Natural killer cell (primary cell): ENCODE data around the gene EXOC6B. TPM values are rescaled to one million over a fixed set of nuclear protein-coding genes. Genes with fewer than 3 reads are reported as not detected.
A peak's percentile ranks its signal among the peaks of the same experiment; 100 is the strongest.

Source experiments
- ATAC-seq, 3 donors: fragments of 150-1000 bp in 2 of 3; fragments of 200-7000 bp in 1 of 3; cut with Tn5 transposase; 1 replicate in 1 of 3; 2 replicates in 2 of 3; pipeline ENCODE4 v1.10.0; 2021; ENCODE audit warnings: mild to moderate bottlenecking in 2 of 3, moderate library complexity in 2 of 3
- DNase-seq, 2 donors: peaks; one replicate each; pipeline versions ENCODE4 v3.0.0 to v3.0.0-alpha.2; 2013 to 2021; ENCODE audit warnings: mixed read lengths in 1 of 2
- H3K27ac ChIP-seq: one replicate; pipeline ENCODE4 v1.5.1; 2013; ENCODE audit warnings: mild to moderate bottlenecking, low read length
- H3K27me3 ChIP-seq: one replicate; pipeline ENCODE4 v1.6.1; 2013; ENCODE audit warnings: low read length; ENCODE audit not compliant: control insufficient read depth, insufficient read depth
- H3K36me3 ChIP-seq: one replicate; pipeline ENCODE4 v1.6.1; 2013; ENCODE audit warnings: low read length; ENCODE audit not compliant: control insufficient read depth, insufficient read depth
- H3K4me1 ChIP-seq: one replicate; pipeline ENCODE4 v1.6.1; 2013; ENCODE audit warnings: low read length; ENCODE audit not compliant: control insufficient read depth, insufficient read depth
- H3K4me3 ChIP-seq: one replicate; pipeline ENCODE4 v1.5.1; 2013; ENCODE audit warnings: low read length
- H3K9me3 ChIP-seq: one replicate; pipeline ENCODE4 v1.6.1; 2013; ENCODE audit warnings: low read length; ENCODE audit not compliant: control insufficient read depth, insufficient read depth
- H3K27ac Mint-ChIP-seq, 2 donors: one replicate each; pipeline ENCODE4 v1.8.0; 2022; ENCODE audit warnings: mild to moderate bottlenecking in 2 of 2, mixed read lengths in 2 of 2, moderate library complexity in 1 of 2
- H3K27me3 Mint-ChIP-seq, 2 donors: one replicate each; pipeline ENCODE4 v1.8.0; 2022; ENCODE audit warnings: low read depth in 2 of 2, mixed read lengths in 2 of 2
- H3K36me3 Mint-ChIP-seq: one replicate; pipeline ENCODE4 v1.8.0; 2022; ENCODE audit warnings: mixed read lengths
- H3K4me1 Mint-ChIP-seq, 2 donors: one replicate each; pipeline ENCODE4 v1.8.0; 2022; ENCODE audit warnings: mixed read lengths in 2 of 2
- H3K4me3 Mint-ChIP-seq: one replicate; pipeline ENCODE4 v1.8.0; 2022; ENCODE audit warnings: mild to moderate bottlenecking, moderate library complexity, mixed read lengths
- H3K9me3 Mint-ChIP-seq, 2 donors: one replicate each; pipeline ENCODE4 v1.8.0; 2022; ENCODE audit warnings: mixed read lengths in 2 of 2
- whole genome bisulfite sequencing: methylation state at CpG from one replicate; pipeline ENCODE4 v1.1.7; 2013; ENCODE audit warnings: missing lambda C conversion rate; ENCODE audit not compliant: insufficient coverage; 5-methylcytosine and 5-hydroxymethylcytosine counted together
- intact Hi-C: fragments of 100-400 bp; cut with micrococcal nuclease; formaldehyde crosslinking; loops from one replicate; pipeline ENCODE4 v1.14.2; 2022
- total RNA-seq, 4 donors: library from RNA; stranded (reverse); fragments of 120-200 nt in 1 of 4; gene quantifications; one replicate each; pipeline versions ENCODE4 v1.2.3 to v1.2.4, GENCODE V29; 2013 to 2022
- TF ChIP-seq, protein P1 (sequence below): fragments of 200-600 bp; IDR thresholded peaks from one replicate; pipeline ENCODE4 v1.8.0; 2022; ENCODE audit warnings: antibody characterized with exemption

Gene EXOC6B
- total RNA-seq, 3 donors from 2014 or later (not counting 1 experiment from before 2014, with no cell fraction given): 16.6 to 17.2 (median 17.1) TPM

GRCh38 chr2:72826156-72826477 lies 284 bp upstream of the EXOC6B start:
- TF ChIP-seq, protein P1, sequence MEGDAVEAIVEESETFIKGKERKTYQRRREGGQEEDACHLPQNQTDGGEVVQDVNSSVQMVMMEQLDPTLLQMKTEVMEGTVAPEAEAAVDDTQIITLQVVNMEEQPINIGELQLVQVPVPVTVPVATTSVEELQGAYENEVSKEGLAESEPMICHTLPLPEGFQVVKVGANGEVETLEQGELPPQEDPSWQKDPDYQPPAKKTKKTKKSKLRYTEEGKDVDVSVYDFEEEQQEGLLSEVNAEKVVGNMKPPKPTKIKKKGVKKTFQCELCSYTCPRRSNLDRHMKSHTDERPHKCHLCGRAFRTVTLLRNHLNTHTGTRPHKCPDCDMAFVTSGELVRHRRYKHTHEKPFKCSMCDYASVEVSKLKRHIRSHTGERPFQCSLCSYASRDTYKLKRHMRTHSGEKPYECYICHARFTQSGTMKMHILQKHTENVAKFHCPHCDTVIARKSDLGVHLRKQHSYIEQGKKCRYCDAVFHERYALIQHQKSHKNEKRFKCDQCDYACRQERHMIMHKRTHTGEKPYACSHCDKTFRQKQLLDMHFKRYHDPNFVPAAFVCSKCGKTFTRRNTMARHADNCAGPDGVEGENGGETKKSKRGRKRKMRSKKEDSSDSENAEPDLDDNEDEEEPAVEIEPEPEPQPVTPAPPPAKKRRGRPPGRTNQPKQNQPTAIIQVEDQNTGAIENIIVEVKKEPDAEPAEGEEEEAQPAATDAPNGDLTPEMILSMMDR: no peak
- H3K4me3 Mint-ChIP-seq: peak overlapping the region; percentile 95
- Histone ChIP-seq H3K4me1 (peaks cover 17% of the 10 kb centered on the region), H3K9me3 (no peaks in the 10 kb centered on the region), H3K36me3 (no peaks in the 10 kb centered on the region), H3K4me3 (peak overlapping the region; percentile 94), H3K27me3 (no peaks in the 10 kb centered on the region), H3K27ac (no peak overlapping the region)
- H3K36me3 Mint-ChIP-seq: no peaks in the 10 kb centered on the region
- intact Hi-C loops: no loop called here
- peak overlapping the region; percentile 41 to 96 for H3K27ac Mint-ChIP-seq
- WGBS: 71% methylated on average over 10 of the region's 10 CpGs
- DNase-seq (no peak), ATAC-seq (no peak)
- peaks cover 0 to 14% of the 10 kb centered on the region in 2 donors for H3K27me3 Mint-ChIP-seq
- no peaks in the 10 kb centered on the region for H3K9me3 Mint-ChIP-seq
- H3K4me1 Mint-ChIP-seq: peaks cover 30 to 33% of the 10 kb centered on the region in 2 donors

DNA sequence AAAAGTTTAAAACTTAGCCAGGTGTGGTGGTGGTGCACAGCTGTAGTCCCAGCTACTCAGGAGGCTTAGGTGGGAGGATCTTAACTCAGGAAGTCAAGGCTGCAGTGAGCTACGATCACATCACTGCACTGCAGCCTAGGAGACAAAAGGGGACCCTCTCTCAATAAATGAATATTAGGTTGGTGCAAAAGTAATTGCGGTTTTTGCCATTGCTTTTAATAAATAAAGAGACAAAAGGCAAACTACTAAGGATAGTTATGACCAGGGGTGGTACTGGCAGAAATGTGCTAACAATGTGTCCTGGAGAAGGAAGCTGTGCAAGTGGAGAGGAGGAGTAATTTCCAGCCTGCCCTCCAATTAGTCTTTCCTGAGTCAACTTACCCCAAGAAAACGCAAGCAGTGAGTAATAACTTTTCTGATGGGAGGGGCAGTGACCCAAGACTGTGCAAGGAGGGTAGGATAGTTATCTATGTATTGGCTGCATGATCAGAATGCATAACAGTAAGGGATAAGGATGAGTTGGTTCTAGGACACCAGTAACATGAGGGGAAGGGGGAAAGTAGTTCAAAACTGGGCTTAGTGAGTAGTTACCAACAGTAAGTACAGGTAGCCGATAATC lies 1.5 kb downstream of the EXOC6B start:
- no peak for ATAC-seq
- Histone ChIP-seq H3K4me1 (peaks cover 17% of the 10 kb centered on the region), H3K9me3 (no peaks in the 10 kb centered on the region), H3K27ac (no peak overlapping the region), H3K36me3 (no peaks in the 10 kb centered on the region), H3K4me3 (no peak overlapping the region), H3K27me3 (no peaks in the 10 kb centered on the region)
- Mint-ChIP-seq H3K9me3 (no peaks in the 10 kb centered on the region), H3K27me3 (peaks cover 0 to 2% of the 10 kb centered on the region in 2 donors), H3K27ac (peak overlapping the region; percentile 78 to 96), H3K4me3 (peak overlapping the region; percentile 97), H3K4me1 (peaks cover 30 to 33% of the 10 kb centered on the region in 2 donors), H3K36me3 (no peaks in the 10 kb centered on the region)
- 61% methylated on average over 4 of the region's 4 CpGs for WGBS
- TF ChIP-seq, protein P1: no peak
- DNase-seq: peak in 1 of 2 donors; percentile 20
- intact Hi-C loops: no loop called here

DNA sequence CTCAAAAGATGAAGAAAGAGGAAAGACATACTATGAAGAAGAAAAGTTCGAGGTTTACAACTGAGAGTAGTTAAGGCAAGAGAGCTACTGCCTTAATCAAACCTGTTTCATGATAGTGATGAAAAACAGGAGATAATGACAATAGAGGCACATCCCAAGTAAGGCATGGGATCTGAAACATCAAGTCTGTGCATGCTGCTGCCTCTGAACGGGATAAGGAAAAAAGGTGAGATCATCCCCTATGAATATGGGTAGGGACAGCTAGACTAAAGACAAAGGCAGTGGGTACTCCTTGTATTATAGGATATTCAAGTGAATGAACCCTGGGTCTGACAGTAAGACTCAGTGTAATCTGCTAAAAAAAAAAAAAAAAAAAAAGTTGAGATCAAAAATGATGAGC lies 3.0 kb downstream of the EXOC6B start:
- DNase-seq (no peak), ATAC-seq (no peak)
- H3K4me3 Mint-ChIP-seq: no peak overlapping the region
- Histone ChIP-seq H3K9me3 (no peaks in the 10 kb centered on the region), H3K36me3 (no peaks in the 10 kb centered on the region), H3K4me3 (no peak overlapping the region), H3K27ac (no peak overlapping the region), H3K27me3 (no peaks in the 10 kb centered on the region), H3K4me1 (peaks cover 17% of the 10 kb centered on the region)
- no peaks in the 10 kb centered on the region for H3K36me3 Mint-ChIP-seq
- peaks cover 0 to 2% of the 10 kb centered on the region in 2 donors for H3K27me3 Mint-ChIP-seq
- H3K4me1 Mint-ChIP-seq: peaks cover 30 to 37% of the 10 kb centered on the region in 2 donors
- no peaks in the 10 kb centered on the region for H3K9me3 Mint-ChIP-seq
- WGBS: 92% methylated on average over 2 of the region's 2 CpGs
- no peak overlapping the region for H3K27ac Mint-ChIP-seq
- intact Hi-C loops: no loop called here
- TF ChIP-seq, protein P1: no peak

DNA sequence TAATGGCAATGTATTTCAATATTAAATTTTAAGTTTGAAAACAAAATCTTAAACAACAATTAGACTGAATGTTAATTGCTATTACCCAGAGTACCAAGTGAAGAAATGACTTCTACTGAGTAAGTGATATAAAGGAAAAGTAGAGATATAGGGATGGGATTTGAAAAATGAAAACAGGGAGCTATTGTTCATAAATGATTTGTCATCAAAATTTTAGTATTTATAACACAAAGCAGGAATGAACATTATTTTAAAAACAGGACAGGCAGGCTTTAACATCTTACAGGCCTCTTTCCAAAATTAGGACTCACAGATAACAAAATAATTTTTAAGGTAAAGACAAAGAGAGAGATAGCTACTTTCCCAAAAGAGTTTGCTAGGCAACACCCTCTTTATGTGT lies 3.9 kb downstream of the EXOC6B start:
- peaks cover 0 to 2% of the 10 kb centered on the region in 2 donors for H3K27me3 Mint-ChIP-seq
- intact Hi-C loops: no loop called here
- peak overlapping the region in 1 of 2 donors; percentile 22 for H3K27ac Mint-ChIP-seq

More for the DNA sequence above, 3.9 kb downstream of the EXOC6B start:
- Mint-ChIP-seq H3K4me1 (peaks cover 30 to 37% of the 10 kb centered on the region in 2 donors), H3K4me3 (no peak overlapping the region), H3K36me3 (no peaks in the 10 kb centered on the region), H3K9me3 (no peaks in the 10 kb centered on the region)
- no peaks in the 10 kb centered on the region for H3K27me3 ChIP-seq
- H3K4me3 ChIP-seq: no peak overlapping the region
- H3K36me3 ChIP-seq: no peaks in the 10 kb centered on the region
- TF ChIP-seq, protein P1: no peak
- H3K4me1 ChIP-seq: peaks cover 17% of the 10 kb centered on the region
- DNase-seq: no peak
- H3K27ac ChIP-seq: no peak overlapping the region
- H3K9me3 ChIP-seq: no peaks in the 10 kb centered on the region
- ATAC-seq: no peak
